K562 (cell line): Measurements from ENCODE around the gene NAA80.

Experiments
- BRCA1 ChIP-seq, 2 experiments: fragments of 450-650 bp in 1 of 2; sonication (generic) in 1 of 2; formaldehyde crosslinking in 1 of 2; IDR thresholded peaks; 2 replicates each; pipeline versions ENCODE4 v1.5.0 to v1.6.1; 2017 to 2020; ENCODE audit warnings: mild to moderate bottlenecking in 1 of 2, missing genetic modification reagents in 1 of 2
- CHD2 ChIP-seq: IDR thresholded peaks from 2 replicates; pipeline ENCODE4 v1.6.1; 2011; ENCODE audit warnings: low read depth, low read length
- EZH2 ChIP-seq: IDR thresholded peaks from 2 replicates; pipeline ENCODE4 v1.6.1; 2012; ENCODE audit warnings: low read depth, mild to moderate bottlenecking, inconsistent platforms, low read length, borderline replicate concordance
- FOXM1 ChIP-seq, 2 experiments: fragments of 450-650 bp in 1 of 2; sonication (generic) in 1 of 2; formaldehyde crosslinking in 1 of 2; IDR thresholded peaks; 2 replicates each; pipeline versions ENCODE4 v1.6.1 to v1.9.0; 2017 to 2022; ENCODE audit warnings: low read depth in 2 of 2, mild to moderate bottlenecking in 2 of 2, missing genetic modification reagents in 1 of 2, moderate library complexity in 1 of 2
- GATAD2A ChIP-seq: fragments of 450-650 bp; IDR thresholded peaks from 2 replicates; pipeline ENCODE4 v1.6.1; 2017
- HCFC1 ChIP-seq: IDR thresholded peaks from 2 replicates; pipeline ENCODE4 v1.6.1; 2012; ENCODE audit warnings: low read depth, low read length, improper control_type of control experiment
- HDAC1 ChIP-seq, 2 experiments: fragments of 450-650 bp; IDR thresholded peaks; 2 replicates each; pipeline ENCODE4 v1.6.1; 2016 to 2017; ENCODE audit warnings: inconsistent platforms in 1 of 2, mild to moderate bottlenecking in 1 of 2, moderate library complexity in 1 of 2
- POLR2A ChIP-seq: fragments of 450-650 bp; conservative IDR thresholded peaks from 2 replicates; pipeline ENCODE4 v1.6.1; 2016
- ZNF644 ChIP-seq: fragments of 200-800 bp; sonication (Bioruptor generic); IDR thresholded peaks from 2 replicates; pipeline ENCODE4 v1.6.1; 2016; ENCODE audit warnings: low read depth, missing genetic modification characterization, missing compliant biosample characterization
- TF ChIP-seq, protein P1 (sequence below), 2 experiments: fragments of 450-650 bp; formaldehyde crosslinking in 1 of 2; IDR thresholded peaks; 2 replicates each; pipeline versions ENCODE4 v1.4.0 to v1.6.1; 2014 to 2020; ENCODE audit warnings: mild to moderate bottlenecking in 2 of 2, borderline replicate concordance in 1 of 2, low read depth in 1 of 2
- TF ChIP-seq, protein P2 (sequence below), 3 experiments: IDR thresholded peaks in 2 of 3; conservative IDR thresholded peaks in 1 of 3; 2 replicates each; pipeline ENCODE4 v1.5.1; 2011 to 2012; ENCODE audit warnings: low read length in 3 of 3, mild to moderate bottlenecking in 3 of 3, control low read depth in 2 of 3, improper control_type of control experiment in 1 of 3, inconsistent platforms in 1 of 3, low read depth in 1 of 3, mixed read lengths in 1 of 3, moderate library complexity in 1 of 3; ENCODE audit not compliant: insufficient read depth in 2 of 3
- TF ChIP-seq, protein P3 (sequence below): sonication (generic); formaldehyde crosslinking; IDR thresholded peaks from 2 replicates; pipeline ENCODE4 v1.9.0; 2022; ENCODE audit warnings: mild to moderate bottlenecking, missing genetic modification reagents
- TF ChIP-seq, protein P4 (sequence below): fragments of 450-650 bp; IDR thresholded peaks from 2 replicates; pipeline ENCODE4 v1.6.1; 2017; ENCODE audit warnings: antibody characterized with exemption, mild to moderate bottlenecking

DNA sequence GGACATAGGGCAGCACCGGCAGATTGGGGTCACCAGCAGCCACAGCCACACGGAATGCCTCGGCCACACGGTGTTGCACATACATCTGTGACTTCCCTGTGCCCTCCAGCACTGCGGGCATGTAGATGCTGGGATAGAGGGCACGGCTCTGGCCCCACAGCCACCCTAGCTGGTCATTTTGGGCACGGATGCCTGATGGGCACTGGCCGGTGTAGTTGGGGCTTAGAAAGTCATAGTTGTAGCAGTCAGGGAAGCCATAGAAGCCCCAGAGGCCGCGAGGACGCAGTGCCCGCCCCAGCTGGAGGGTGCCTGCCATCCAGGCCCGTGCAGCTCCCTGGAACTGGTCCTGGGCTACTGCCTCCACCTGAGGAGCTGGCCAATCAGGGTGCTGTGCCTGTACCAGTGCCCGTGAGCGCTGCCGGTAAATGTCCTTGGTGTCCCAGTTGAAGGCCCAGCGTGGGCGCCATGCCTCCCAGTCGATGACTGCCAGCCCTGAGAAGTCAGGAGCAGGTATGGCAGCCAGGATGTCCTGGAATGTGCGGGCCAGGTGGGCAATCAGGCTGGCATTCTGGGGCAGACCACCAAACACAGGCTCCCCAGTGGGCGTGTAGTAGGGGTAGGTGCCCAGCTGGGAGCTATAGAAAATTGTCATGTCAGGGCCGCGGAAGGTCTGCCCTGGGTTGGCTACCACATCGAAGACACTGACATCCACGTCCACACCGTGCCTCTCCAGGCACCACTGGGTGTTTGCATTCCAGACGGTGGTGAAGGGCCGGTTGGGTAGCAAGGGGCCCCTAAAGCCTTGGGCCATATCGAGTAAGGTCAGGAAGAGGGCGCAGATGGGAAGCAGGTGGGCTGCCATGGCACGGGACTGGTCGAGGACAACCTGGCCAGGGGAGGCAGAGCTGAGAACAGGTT lies 3.1 kb upstream of the NAA80 start:
- TF ChIP-seq BRCA1 (IDR thresholded peaks at IDR 0.05) (no peak), BRCA1 (CRISPR knock-in tag; IDR thresholded peaks at IDR 0.05) (no peak), HDAC1 (IDR thresholded peaks at IDR 0.05) (no peak), EZH2 (no peak), CHD2 (no peak), FOXM1 (IDR thresholded peaks at IDR 0.05; ENCODE audit: low read depth) (no peak), FOXM1 (CRISPR knock-in tag; IDR thresholded peaks at IDR 0.05; ENCODE audit: low read depth) (no peak), ZNF644 (no peak), HCFC1 (no peak), POLR2A (no peak), GATAD2A (no peak)
- TF ChIP-seq, protein P1, sequence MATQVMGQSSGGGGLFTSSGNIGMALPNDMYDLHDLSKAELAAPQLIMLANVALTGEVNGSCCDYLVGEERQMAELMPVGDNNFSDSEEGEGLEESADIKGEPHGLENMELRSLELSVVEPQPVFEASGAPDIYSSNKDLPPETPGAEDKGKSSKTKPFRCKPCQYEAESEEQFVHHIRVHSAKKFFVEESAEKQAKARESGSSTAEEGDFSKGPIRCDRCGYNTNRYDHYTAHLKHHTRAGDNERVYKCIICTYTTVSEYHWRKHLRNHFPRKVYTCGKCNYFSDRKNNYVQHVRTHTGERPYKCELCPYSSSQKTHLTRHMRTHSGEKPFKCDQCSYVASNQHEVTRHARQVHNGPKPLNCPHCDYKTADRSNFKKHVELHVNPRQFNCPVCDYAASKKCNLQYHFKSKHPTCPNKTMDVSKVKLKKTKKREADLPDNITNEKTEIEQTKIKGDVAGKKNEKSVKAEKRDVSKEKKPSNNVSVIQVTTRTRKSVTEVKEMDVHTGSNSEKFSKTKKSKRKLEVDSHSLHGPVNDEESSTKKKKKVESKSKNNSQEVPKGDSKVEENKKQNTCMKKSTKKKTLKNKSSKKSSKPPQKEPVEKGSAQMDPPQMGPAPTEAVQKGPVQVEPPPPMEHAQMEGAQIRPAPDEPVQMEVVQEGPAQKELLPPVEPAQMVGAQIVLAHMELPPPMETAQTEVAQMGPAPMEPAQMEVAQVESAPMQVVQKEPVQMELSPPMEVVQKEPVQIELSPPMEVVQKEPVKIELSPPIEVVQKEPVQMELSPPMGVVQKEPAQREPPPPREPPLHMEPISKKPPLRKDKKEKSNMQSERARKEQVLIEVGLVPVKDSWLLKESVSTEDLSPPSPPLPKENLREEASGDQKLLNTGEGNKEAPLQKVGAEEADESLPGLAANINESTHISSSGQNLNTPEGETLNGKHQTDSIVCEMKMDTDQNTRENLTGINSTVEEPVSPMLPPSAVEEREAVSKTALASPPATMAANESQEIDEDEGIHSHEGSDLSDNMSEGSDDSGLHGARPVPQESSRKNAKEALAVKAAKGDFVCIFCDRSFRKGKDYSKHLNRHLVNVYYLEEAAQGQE (IDR thresholded peaks at IDR 0.05; ENCODE audit: borderline replicate concordance) = no peak
- TF ChIP-seq, protein P1 (CRISPR knock-in tag; IDR thresholded peaks at IDR 0.05; ENCODE audit: low read depth) = no peak
- TF ChIP-seq, protein P2, sequence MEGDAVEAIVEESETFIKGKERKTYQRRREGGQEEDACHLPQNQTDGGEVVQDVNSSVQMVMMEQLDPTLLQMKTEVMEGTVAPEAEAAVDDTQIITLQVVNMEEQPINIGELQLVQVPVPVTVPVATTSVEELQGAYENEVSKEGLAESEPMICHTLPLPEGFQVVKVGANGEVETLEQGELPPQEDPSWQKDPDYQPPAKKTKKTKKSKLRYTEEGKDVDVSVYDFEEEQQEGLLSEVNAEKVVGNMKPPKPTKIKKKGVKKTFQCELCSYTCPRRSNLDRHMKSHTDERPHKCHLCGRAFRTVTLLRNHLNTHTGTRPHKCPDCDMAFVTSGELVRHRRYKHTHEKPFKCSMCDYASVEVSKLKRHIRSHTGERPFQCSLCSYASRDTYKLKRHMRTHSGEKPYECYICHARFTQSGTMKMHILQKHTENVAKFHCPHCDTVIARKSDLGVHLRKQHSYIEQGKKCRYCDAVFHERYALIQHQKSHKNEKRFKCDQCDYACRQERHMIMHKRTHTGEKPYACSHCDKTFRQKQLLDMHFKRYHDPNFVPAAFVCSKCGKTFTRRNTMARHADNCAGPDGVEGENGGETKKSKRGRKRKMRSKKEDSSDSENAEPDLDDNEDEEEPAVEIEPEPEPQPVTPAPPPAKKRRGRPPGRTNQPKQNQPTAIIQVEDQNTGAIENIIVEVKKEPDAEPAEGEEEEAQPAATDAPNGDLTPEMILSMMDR (IDR thresholded peaks at IDR 0.05 in 2 of 3, conservative IDR thresholded peaks at IDR 0.05 in 1 of 3; ENCODE audit: insufficient read depth in 2 of 3, low read depth in 1 of 3, low read length in 3 of 3) = no peak
- TF ChIP-seq, protein P3, sequence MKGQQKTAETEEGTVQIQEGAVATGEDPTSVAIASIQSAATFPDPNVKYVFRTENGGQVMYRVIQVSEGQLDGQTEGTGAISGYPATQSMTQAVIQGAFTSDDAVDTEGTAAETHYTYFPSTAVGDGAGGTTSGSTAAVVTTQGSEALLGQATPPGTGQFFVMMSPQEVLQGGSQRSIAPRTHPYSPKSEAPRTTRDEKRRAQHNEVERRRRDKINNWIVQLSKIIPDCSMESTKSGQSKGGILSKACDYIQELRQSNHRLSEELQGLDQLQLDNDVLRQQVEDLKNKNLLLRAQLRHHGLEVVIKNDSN (CRISPR knock-in tag) = no peak
- TF ChIP-seq, protein P4, sequence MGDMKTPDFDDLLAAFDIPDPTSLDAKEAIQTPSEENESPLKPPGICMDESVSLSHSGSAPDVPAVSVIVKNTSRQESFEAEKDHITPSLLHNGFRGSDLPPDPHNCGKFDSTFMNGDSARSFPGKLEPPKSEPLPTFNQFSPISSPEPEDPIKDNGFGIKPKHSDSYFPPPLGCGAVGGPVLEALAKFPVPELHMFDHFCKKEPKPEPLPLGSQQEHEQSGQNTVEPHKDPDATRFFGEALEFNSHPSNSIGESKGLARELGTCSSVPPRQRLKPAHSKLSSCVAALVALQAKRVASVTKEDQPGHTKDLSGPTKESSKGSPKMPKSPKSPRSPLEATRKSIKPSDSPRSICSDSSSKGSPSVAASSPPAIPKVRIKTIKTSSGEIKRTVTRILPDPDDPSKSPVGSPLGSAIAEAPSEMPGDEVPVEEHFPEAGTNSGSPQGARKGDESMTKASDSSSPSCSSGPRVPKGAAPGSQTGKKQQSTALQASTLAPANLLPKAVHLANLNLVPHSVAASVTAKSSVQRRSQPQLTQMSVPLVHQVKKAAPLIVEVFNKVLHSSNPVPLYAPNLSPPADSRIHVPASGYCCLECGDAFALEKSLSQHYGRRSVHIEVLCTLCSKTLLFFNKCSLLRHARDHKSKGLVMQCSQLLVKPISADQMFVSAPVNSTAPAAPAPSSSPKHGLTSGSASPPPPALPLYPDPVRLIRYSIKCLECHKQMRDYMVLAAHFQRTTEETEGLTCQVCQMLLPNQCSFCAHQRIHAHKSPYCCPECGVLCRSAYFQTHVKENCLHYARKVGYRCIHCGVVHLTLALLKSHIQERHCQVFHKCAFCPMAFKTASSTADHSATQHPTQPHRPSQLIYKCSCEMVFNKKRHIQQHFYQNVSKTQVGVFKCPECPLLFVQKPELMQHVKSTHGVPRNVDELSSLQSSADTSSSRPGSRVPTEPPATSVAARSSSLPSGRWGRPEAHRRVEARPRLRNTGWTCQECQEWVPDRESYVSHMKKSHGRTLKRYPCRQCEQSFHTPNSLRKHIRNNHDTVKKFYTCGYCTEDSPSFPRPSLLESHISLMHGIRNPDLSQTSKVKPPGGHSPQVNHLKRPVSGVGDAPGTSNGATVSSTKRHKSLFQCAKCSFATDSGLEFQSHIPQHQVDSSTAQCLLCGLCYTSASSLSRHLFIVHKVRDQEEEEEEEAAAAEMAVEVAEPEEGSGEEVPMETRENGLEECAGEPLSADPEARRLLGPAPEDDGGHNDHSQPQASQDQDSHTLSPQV = no peak
